Heart right ventricle (tissue), 16 donors: Measurements from ENCODE around the gene RARRES2. TPM values are rescaled to one million over a fixed set of nuclear protein-coding genes. Genes with fewer than 3 reads are reported as not detected.
A peak's percentile ranks its signal among the peaks of the same experiment; 100 is the strongest.
"Not testable (repeated sequence)": the region's sequence is repeated elsewhere in the genome, so short reads cannot be mapped to it uniquely, and the experiment has no call there.

ENCODE experiments used
- ATAC-seq, 8 donors: fragments of 200-7000 bp; cut with Tn5 transposase; one replicate each; pipeline ENCODE4 v1.9.1; 2020; ENCODE audit warnings: mild to moderate bottlenecking in 8 of 8, moderate library complexity in 8 of 8, moderate number of reproducible peaks in 1 of 8
- DNase-seq, 2 donors: peaks; one replicate each; pipeline ENCODE4 v3.0.0-alpha.2; 2020
- H3K27ac ChIP-seq, 10 donors: fragments of 200-600 bp; sonication (generic) in 2 of 10; one replicate each; pipeline versions ENCODE4 v1.5.0 to v1.8.0; 2020 to 2022; ENCODE audit warnings: mild to moderate bottlenecking in 3 of 10
- H3K27me3 ChIP-seq, 7 donors: fragments of 200-600 bp; one replicate each; pipeline ENCODE4 v1.8.0; 2021 to 2022; ENCODE audit warnings: mild to moderate bottlenecking in 2 of 7
- H3K36me3 ChIP-seq, 9 donors: fragments of 200-600 bp; sonication (generic) in 1 of 9; one replicate each; pipeline versions ENCODE4 v1.5.0 to v1.8.0; 2020 to 2022; ENCODE audit warnings: mild to moderate bottlenecking in 2 of 9
- H3K4me1 ChIP-seq, 9 donors: fragments of 200-600 bp; sonication (generic) in 1 of 9; one replicate each; pipeline versions ENCODE4 v1.5.0 to v1.8.0; 2020 to 2022; ENCODE audit warnings: mild to moderate bottlenecking in 4 of 9
- H3K4me3 ChIP-seq, 10 donors: fragments of 200-600 bp; sonication (generic) in 2 of 10; one replicate each; pipeline versions ENCODE4 v1.5.0 to v1.8.0; 2020 to 2022; ENCODE audit warnings: mild to moderate bottlenecking in 7 of 10, moderate library complexity in 2 of 10
- H3K9me3 ChIP-seq, 11 donors: fragments of 200-600 bp in 10 of 11; sonication (generic) in 2 of 11; one replicate each; pipeline versions ENCODE4 v1.5.0 to v1.8.0; 2013 to 2022; ENCODE audit warnings: mild to moderate bottlenecking in 2 of 11, control low read depth in 1 of 11, moderate library complexity in 1 of 11
- WGBS, 2 donors: extraction: QIAGEN DNeasy Blood & Tissue Kit; methylation state at CpG; one replicate each; pipeline ENCODE4 v1.1.7; 2013; ENCODE audit warnings: inconsistent platforms in 1 of 2; 5-methylcytosine and 5-hydroxymethylcytosine counted together
- intact Hi-C, 10 donors: fragments of 100-400 bp; cut with DNase I; formaldehyde crosslinking; loops; one replicate each; pipeline versions ENCODE4 v1.11.1 to v1.14.2; 2022
- polyA plus RNA-seq, 2 donors: library from polyadenylated mRNA; stranded (reverse); fragments of 200-250 nt; gene quantifications; one replicate each; pipeline ENCODE4 v1.2.3, GENCODE V29; 2013
- total RNA-seq, 10 donors: library from RNA; stranded (reverse); fragmentation: NEBNext Ultra II Directional in 3 of 10; extraction: Animal tissue kit (Norgen Biotek cat#: 25700) in 3 of 10; gene quantifications; one replicate each; pipeline versions ENCODE4 v1.2.1 to v1.2.4, GENCODE V29; 2021 to 2023
- TF ChIP-seq, protein P1 (sequence below), 9 donors: fragments of 200-600 bp; sonication (generic) in 2 of 9; IDR thresholded peaks; one replicate each; pipeline versions ENCODE4 v1.5.0 to v1.8.0; 2021 to 2022; ENCODE audit warnings: antibody characterized with exemption in 9 of 9, mild to moderate bottlenecking in 5 of 9, moderate library complexity in 1 of 9
- donor health status: Arrhythmogenic right ventricular cardiomyopathy.
- donor health status: ischemic (EF 13 %, LVEDD 7.1; RV severe dilation, severe dysfunction).
- donor health status: healthy with polysubstance abuse.
- donor health status: DM: no; HTN: yes; CAD: no.
- donor health status: DM: no; HTN: no; CAD: no.
- donor health status: ischemic (EF 25% LVEDD 6.9; RV normal size, moderate dysfunction).
- donor health status: ischemic (EF 25% LVEDD 5.7; RV mildly dilated, moderate dysfunction).
- donor health status: healthy.
- donor health status: DM: yes; HTN: yes; CAD: no.
- donor health status: Ischemic cardiomyopathy.
- donor health status: ischemic (EF 35%, LVEDD 5.7; RV mildly dilated, moderate dysfunction).
- donor health status: nonischemic (EF 11% LVEDD 7.7; RV severe dilation, severe dysfunction).
- donor health status: DM: yes; HTN: yes; CAD: no.
- donor health status: PGD.
- donor health status: ischemic (EF 29% LVEDD 5.4; RV normal size, mild dysfunction).
- donor health status: nonischemic (EF 23%, LVEDD 6.1; RV moderate dilation, normal function).

RARRES2 gene
- total and polyA plus RNA-seq, 12 donors: 6.7 to 33.0 (median 18.4) TPM

DNA sequence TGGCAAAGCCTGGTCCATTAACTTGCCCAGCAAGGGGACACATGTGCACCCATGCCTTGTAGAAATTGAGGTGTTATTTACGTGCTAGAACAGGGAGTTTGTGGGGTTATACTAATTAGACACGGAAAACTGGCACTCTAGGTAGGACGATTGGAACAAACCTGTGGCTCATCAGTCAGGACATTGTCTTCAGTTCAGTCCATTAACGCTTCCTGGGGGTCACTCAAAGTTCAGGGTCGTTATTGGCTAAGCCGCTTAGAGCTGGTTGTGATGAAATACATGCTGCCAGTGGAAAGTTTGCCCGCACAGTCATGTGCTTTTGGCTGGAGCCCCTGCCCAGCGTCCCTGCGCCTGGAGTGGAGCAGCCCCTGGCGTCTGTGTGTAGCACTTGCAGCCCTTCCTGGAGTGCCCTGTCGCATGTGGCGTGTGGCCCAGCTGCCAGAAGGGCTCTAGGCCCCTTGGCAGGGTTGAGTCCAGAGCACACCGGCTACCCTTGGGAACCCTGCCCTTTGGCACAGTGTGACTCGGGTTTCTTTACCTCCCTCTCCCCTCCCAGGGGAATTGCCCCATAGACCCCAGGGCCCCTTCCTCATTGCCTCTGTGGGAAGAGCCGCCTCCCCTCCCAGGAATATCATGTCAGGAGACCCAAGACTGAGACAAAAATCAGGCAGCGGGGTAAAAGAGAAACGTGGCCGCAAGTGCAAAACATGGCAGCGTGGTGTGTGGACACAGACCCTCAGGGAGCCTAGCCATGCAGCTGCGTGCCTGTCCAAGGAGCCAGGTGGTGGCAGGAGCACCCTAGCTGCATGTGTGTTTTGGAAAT lies 47.5 kb upstream of the RARRES2 start:
- no peaks in the 10 kb centered on the region for H3K9me3 ChIP-seq
- peaks cover 0 to 11% (median 0%) of the 10 kb centered on the region in 9 donors for H3K36me3 ChIP-seq
- H3K4me3 ChIP-seq: no peak overlapping the region
- peak; percentile 88 to 97 (median 96) for ATAC-seq
- H3K4me1 ChIP-seq: peaks cover 0 to 33% (median 14%) of the 10 kb centered on the region in 9 donors
- H3K27me3 ChIP-seq: no peaks in the 10 kb centered on the region
- TF ChIP-seq, protein P1, sequence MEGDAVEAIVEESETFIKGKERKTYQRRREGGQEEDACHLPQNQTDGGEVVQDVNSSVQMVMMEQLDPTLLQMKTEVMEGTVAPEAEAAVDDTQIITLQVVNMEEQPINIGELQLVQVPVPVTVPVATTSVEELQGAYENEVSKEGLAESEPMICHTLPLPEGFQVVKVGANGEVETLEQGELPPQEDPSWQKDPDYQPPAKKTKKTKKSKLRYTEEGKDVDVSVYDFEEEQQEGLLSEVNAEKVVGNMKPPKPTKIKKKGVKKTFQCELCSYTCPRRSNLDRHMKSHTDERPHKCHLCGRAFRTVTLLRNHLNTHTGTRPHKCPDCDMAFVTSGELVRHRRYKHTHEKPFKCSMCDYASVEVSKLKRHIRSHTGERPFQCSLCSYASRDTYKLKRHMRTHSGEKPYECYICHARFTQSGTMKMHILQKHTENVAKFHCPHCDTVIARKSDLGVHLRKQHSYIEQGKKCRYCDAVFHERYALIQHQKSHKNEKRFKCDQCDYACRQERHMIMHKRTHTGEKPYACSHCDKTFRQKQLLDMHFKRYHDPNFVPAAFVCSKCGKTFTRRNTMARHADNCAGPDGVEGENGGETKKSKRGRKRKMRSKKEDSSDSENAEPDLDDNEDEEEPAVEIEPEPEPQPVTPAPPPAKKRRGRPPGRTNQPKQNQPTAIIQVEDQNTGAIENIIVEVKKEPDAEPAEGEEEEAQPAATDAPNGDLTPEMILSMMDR (IDR thresholded peaks at IDR 0.05): peak; percentile 42 to 76 (median 70)
- peak overlapping the region in 8 of 10 donors; percentile 5 to 48 (median 40) for H3K27ac ChIP-seq
- 56 to 65% methylated on average over 20 of the region's 20 CpGs for WGBS, 2 donors
- DNase-seq: peak; percentile 69 to 75
- intact Hi-C loops: no loop called here

DNA sequence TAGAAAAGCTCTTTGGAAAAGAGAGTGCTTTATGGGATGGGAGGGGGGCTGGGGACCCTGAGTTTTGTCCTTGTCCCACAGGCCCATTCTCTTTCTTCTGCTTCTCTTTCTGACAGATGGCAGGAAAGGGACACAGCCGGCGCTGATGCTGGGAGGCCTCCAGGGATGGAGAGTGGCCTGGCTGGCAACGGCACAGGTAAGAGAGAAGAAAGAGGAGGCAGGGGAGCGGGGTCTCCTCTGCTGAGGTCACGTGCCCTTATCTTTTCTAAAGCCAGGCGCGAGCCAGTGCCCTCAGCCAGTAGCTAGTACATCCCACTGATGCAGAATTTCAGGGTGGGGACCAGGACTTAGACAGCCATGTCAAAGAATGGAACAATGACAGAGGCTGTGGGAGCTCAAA lies 46.9 kb upstream of the RARRES2 start:
- TF ChIP-seq, protein P1 (IDR thresholded peaks at IDR 0.05): no peak
- ATAC-seq (peak in 1 of 8 donors; percentile 15), DNase-seq (no peak)
- Histone ChIP-seq H3K4me3 (no peak overlapping the region), H3K4me1 (peaks cover 0 to 38% (median 14%) of the 10 kb centered on the region in 9 donors), H3K27ac (peak overlapping the region in 7 of 10 donors; percentile 5 to 48 (median 40)), H3K36me3 (peaks cover 0 to 10% (median 0%) of the 10 kb centered on the region in 9 donors), H3K27me3 (no peaks in the 10 kb centered on the region), H3K9me3 (no peaks in the 10 kb centered on the region)
- WGBS, 2 donors: 64 to 71% methylated on average over 7 of the region's 7 CpGs
- intact Hi-C loops: no loop called here

DNA sequence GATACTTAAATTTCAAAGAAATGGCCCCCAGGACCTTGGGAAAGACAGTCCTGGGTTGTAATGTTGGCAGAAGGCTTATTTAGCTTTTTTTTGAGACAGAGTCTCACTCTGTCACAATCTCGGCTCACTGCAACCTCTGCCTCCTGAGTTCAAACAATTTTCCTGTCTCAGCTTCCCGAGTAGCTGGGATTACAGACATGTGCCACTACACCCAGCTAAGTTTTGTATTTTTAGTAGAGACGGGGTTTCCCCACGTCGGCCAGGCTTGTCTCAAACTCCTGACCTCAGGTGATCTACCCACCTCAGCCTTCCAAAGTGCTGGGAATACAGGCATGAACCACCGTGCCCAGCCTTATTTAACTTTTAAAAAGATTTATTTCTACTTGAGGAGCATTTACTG lies 44.5 kb upstream of the RARRES2 start:
- H3K27me3 ChIP-seq, H3K4me3 ChIP-seq, H3K27ac ChIP-seq, H3K36me3 ChIP-seq, H3K9me3 ChIP-seq, DNase-seq, ATAC-seq, intact Hi-C loops: not testable (repeated sequence)
- peaks cover 0 to 39% (median 15%) of the 10 kb centered on the region in 9 donors for H3K4me1 ChIP-seq
- WGBS, 2 donors: 38 to 45% methylated on average over 6 of the region's 6 CpGs

DNA sequence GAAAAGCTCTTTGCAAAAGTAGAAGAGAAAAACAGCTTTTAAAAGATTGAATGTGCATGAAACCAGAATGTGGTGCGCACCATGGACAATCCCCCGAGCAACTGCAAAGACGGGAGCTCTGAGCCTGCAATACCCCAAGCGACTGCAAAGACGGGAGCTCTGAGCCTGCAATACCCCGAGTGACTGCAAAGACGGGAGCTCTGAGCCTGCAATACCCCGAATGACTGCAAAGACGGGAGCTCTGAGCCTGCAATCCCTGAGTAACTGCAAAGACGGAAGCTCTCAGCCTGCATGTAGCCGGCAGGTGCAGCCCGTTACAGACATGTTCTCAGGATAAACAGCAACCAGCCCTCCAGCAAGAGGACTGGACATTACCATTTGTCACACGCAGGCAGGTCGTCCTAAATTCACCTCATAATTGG lies 43.9 kb upstream of the RARRES2 start:
- DNase-seq (no peak), ATAC-seq (no peak)
- intact Hi-C loops: no loop called here
- Histone ChIP-seq H3K27ac (no peak overlapping the region), H3K4me3 (no peak overlapping the region), H3K4me1 (peaks cover 0 to 45% (median 21%) of the 10 kb centered on the region in 9 donors), H3K9me3 (no peaks in the 10 kb centered on the region), H3K27me3 (no peaks in the 10 kb centered on the region), H3K36me3 (peaks cover 0 to 7% (median 0%) of the 10 kb centered on the region in 9 donors)
- WGBS, 2 donors: 76 to 82% methylated on average over 14 of the region's 14 CpGs
- TF ChIP-seq, protein P1 (IDR thresholded peaks at IDR 0.05): no peak
